Activated naive CD4-positive, alpha-beta T cell treated with Interleukin-2 at 50 U/mL for 16 hours (primary cell): ENCODE measurements around the gene MTCH1.
"Not testable (repeated sequence)": the region's sequence is repeated elsewhere in the genome, so short reads cannot be mapped to it uniquely, and the experiment has no call there.

ENCODE experiments used
- DNase-seq: peaks from one replicate; pipeline ENCODE4 v3.0.0-alpha.2; 2020

Gene MTCH1

GRCh38 chr6:36946526-36946925 is 39.5 kb downstream of the MTCH1 start:
- no peak for DNase-seq

GRCh38 chr6:36945301-36945700 is 40.7 kb downstream of the MTCH1 start:
- DNase-seq, result no peak

DNA sequence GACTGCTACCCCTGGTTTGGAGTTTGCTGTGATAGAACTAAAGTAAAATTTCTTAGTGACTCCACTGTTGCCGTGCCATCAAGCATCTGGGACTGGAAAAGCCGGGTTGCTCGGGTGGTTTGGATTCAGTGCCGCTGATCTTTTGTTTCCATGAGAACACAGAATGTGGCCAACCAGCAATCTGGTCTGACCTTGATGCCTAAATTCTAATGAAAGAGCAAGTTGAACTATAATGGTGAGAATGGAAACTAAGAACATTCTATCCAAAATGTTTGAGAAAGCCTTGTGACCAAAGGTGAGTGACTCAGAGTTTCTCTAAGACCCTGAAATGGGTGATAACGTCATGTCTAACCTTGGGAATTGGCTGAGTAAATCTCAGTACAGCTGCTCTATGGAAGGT is 41.3 kb downstream of the MTCH1 start:
- no peak for DNase-seq

DNA sequence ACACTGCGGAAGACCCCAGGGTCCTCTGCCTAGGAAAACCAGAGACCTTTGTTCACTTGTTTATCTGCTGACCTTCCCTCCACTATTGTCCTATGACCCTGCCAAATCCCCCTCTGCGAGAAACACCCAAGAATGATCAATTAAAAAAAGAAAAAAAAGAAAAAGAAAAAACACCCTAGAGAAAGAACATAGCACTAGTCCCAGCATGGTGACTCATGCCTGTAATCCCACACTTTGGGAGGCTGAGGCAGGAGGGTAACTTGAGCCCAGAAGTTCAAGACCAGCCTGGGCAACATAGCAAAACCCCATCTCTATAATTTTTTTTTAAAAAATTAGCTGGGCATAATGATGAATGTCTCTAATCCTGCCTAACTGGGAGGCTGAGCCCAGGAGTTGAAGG is 43.7 kb downstream of the MTCH1 start:
- DNase-seq, result not testable (repeated sequence)

DNA sequence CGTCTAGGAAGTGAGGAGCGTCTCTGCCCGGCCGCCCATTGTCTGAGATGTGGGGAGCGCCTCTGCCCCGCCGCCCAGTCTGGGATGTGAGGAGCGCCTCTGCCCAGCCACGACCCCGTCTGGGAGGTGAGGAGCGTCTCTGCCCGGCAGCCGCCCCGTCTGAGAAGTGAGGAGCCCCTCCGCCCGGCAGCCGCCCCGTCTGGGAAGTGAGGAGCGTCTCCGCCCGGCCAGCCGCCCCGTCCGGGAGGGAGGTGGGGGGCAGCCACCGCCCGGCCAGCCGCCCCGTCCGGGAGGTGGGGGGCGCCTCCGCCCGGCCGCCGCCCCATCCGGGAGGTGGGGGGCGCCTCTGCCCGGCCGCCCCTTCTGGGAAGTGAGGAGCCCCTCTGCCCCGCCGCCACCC is 44.4 kb downstream of the MTCH1 start:
- DNase-seq, result not testable (repeated sequence)

DNA sequence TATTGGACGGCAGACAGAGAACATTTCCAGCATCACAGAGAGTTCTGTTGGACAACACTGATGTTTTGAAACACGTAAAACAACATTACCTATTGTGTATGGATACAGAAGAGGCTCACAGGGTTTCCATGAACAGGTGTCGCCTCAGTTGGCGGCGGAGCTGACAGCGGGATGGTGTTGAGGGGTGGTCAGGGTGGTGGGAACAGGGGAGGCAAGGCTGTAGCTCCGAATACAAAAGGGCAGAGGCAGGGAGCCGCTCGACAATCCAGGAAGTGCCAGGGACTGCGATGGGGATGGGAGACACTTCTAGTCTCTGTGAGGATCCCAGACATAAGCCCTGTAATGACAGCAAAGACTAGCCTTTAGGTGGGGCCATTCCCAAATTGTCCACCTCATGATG is 46.0 kb downstream of the MTCH1 start:
- DNase-seq, result no peak

DNA sequence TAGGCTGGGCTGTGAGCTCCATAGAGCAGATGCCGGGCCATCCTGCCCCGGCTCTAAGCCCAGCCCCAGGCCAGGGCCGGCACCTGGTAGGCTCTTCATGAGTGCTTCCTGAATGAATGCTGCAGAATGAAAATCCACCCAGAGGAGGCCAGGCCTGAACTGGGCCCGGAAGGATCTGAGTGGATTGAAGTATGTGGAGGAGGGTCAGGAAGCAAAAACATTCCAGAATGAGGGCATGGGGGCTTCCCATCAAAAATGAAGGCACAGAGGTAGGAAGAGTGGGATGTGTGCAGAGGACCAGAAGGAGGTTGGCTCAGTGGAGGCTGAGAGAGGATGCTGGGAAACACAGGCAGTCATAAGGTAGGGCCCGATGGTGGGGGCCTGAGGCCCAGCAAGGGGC is 47.0 kb downstream of the MTCH1 start:
- DNase-seq, result not testable (repeated sequence)

DNA sequence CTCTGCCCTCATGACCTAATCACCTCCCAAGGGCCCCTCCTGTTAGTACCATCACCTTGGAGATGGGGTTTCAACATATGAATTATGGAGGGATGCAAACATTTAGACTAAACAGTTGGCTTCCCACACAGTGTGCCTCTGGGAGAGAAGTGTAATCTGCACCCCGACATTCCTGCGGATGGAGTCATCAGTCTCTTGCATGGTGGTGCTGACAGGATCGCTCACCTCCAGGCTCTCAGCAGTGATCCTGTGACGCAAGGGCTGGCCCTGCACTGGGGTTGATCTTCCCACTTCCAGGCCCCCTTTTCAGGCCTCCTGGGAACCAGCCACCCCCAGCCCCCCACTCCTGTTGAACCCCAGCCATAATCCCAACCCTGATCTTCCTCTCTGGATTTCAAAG is 47.5 kb downstream of the MTCH1 start:
- DNase-seq, result no peak

DNA sequence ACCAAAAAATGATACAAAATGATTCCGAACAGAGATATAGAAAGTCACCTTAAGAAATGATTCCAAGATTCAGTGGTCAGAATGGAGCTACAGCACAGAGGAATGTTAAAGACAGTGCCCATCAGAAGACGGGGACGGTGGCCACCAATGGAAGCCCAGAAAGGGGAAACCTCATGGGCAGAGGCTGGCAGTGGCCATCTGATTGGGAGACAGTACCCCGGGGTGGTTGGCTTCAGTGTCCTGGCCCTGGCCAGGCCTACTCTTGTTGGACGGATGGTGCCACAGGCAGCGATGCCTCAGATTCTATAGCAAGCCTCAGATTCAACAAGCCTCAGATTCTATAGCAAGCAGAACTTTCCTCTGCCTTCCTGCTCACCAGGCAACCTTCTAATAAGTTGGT is 48.1 kb downstream of the MTCH1 start:
- no peak for DNase-seq

GRCh38 chr6:36936824-36937223 is 49.2 kb downstream of the MTCH1 start:
- no peak for DNase-seq

GRCh38 chr6:36934901-36935300 is 51.1 kb downstream of the MTCH1 start:
- DNase-seq, result no peak

DNA sequence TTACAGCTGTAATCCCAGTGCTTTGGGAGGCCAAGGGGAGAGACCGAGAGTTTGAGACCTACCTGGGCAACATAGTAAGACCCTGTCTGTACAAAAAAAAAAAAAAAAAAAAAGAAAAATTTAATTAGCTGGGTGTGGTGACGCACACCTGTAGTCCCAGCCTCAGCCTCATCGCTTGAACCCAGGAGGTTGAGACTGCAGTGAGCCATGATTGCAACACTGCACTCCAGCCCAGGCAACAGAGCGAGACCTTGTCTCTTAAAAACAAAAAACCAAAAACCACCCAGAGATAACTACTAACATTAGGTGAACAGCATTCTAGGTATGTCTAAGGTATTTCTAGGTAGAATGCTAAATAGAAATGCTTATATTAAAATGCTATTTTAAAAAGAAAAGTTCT is 52.5 kb downstream of the MTCH1 start:
- DNase-seq, result no peak

- no peak for DNase-seq
Measured at GRCh38 chr6:36933102-36933501, 52.9 kb downstream of the MTCH1 start.

- no peak for DNase-seq
Measured at GRCh38 chr6:36930483-36930882, 55.5 kb downstream of the MTCH1 start.

- no peak for DNase-seq
Measured at GRCh38 chr6:36929607-36930006, 56.4 kb downstream of the MTCH1 start.

- DNase-seq, result no peak
Measured at GRCh38 chr6:36929152-36929551, 56.8 kb downstream of the MTCH1 start.

DNA sequence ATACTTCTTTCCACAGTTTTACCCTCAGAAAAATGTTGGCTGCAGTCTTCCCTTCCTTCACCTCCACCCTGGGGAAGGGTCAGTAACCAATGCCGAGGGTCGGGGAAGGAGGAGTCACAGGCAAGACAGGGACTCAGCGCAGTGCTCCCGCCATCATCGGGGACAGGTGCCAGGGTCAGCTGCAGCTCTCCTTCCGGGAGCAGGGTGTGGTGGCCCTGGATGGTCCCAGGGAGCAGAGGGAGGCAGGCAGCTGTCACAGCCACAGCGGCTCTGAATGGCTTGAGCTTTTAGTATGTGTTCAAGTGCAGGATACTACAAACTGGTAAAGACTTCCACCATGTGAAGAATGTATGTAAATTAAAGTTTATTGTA is 57.5 kb downstream of the MTCH1 start:
- DNase-seq, result no peak

DNA sequence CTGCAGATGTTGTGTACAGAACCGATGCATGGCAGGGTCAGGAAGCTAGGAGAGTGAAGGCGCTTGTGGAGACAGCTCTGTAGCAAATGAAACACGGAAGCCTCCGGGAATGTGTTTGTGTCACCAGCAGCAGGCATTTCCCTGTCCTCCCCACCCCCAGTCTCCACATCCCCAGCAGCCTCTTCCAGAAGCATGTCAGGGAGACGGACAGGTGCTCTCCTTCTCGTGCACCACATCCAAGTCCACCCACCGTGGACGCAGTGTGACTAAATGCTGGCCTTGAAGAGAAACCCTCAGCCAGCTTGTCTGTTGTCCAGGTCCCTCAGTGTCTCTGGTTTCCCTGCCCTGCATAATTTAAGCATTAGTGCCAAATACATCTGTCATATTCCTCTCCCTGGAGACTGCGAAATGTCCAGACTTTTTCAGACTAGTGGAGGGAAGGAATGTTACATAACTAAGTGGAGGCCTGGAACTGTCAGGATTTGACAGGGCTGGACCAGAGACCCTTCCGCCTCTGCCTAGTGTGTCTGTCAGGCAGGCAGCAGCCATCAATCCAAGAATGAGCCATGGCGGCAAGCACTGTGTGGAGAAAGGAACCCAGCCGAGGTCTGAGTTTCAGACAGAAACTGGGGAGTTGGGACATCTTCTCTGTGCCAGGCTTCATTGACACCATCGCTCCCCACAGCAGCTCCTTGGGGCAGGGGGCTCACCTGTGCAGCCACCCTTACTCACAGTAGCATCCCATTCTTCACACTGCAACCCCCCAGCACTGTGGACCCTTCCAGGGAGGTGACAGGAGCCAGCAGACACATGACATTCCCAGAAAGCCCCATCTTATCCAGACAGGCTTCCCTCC is 58.1 kb downstream of the MTCH1 start:
- DNase-seq, result no peak

- DNase-seq, result no peak
Measured at GRCh38 chr6:36926708-36927513, 59.1 kb downstream of the MTCH1 start.

DNA sequence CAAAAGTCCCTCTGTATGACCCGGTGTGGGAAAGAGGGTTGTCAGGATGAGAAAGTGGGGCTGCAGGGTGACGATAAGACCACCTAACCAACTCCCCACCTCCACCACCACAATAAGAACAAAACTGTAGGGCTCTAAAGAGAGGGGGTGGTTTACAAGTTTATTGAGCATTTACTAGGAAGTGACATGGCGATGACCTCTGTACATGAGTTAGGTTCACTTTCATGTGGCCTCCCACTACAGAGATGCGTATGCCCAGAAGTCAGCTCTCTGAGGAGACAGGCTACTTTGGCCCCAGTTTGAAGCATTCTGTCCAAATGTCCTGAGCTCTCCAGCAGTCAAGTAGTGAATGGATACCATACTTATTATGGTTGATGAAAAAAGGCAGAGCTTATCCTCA is 60.2 kb downstream of the MTCH1 start:
- no peak for DNase-seq

- DNase-seq, result no peak
Measured at GRCh38 chr6:36924778-36925374, 61.1 kb downstream of the MTCH1 start.

DNA sequence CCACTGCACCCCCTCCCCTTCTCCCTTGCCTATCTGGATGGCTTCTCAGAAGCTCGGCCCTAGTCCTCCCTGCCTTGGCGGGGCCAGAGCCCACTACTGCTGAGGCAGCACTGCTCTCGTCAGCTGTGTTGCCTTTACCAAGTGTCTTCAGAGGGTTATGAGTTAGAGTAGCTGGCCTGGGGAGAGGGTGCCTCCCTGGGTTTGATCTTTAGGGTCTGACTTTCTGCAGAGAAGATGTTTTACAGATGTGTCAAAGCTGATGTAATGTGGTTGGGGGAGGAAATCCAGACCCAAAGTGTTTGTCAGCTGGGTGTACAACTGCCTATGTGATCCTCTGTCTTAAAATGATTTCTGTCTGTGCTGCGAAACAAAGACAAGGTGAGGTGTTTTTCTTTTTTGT is 61.9 kb downstream of the MTCH1 start:
- DNase-seq, result no peak

GRCh38 chr6:36920546-36920945 is 65.5 kb downstream of the MTCH1 start:
- DNase-seq, result no peak

- DNase-seq, result no peak
Measured at GRCh38 chr6:36920049-36920448, 65.9 kb downstream of the MTCH1 start.
